ENCODE data around the gene EPB41L4B. TPM values are rescaled to one million over a fixed set of nuclear protein-coding genes. Genes with fewer than 3 reads are reported as not detected.

The EPB41L4B gene
- polyA plus RNA-seq, 3 donors: 13.4 to 17.3 (median 14.3) TPM

DNA sequence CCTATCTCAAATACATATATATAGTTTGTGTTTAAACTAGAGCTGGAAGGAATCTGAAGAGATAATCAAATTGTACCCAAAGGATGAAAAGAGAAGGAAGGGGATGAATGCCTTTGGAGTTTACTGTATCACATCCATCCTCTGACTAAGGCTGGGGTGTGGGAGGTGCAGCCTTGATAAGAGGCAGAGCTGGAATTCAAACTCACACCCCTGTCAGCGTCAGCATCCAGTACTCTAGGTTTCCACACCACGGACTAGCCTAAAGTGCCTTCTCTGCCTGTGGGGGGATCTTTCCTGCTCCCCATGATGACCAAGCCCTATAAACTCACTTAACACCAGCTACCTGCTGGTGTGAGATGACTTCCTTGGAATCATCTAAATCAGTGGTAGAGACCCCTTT, 48.1 kb downstream of the EPB41L4B start:
- DNase-seq (ENCODE audit: low read depth in 3 of 3, low spot score in 2 of 3): no peak

DNA sequence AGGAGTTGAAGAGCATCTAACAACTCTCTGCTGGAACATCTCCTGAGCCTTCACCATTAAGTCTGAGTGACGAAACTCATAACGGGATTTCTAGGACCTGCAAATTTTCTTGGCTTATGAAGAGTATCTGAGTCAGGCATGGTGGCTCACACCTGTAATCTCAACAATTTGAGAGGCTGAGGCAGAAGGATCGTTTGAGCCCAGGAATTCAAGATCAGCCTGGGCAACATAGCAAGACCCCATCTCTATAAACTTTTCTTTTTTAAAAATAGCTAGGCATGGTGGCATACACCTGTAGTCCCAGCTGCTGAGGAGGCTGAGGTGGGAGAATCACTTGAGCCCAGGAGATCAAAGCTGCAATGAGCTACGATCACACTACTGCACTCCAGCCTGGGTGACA, 48.8 kb downstream of the EPB41L4B start:
- no peak for DNase-seq (ENCODE audit: low read depth in 3 of 3, low spot score in 2 of 3)

DNA sequence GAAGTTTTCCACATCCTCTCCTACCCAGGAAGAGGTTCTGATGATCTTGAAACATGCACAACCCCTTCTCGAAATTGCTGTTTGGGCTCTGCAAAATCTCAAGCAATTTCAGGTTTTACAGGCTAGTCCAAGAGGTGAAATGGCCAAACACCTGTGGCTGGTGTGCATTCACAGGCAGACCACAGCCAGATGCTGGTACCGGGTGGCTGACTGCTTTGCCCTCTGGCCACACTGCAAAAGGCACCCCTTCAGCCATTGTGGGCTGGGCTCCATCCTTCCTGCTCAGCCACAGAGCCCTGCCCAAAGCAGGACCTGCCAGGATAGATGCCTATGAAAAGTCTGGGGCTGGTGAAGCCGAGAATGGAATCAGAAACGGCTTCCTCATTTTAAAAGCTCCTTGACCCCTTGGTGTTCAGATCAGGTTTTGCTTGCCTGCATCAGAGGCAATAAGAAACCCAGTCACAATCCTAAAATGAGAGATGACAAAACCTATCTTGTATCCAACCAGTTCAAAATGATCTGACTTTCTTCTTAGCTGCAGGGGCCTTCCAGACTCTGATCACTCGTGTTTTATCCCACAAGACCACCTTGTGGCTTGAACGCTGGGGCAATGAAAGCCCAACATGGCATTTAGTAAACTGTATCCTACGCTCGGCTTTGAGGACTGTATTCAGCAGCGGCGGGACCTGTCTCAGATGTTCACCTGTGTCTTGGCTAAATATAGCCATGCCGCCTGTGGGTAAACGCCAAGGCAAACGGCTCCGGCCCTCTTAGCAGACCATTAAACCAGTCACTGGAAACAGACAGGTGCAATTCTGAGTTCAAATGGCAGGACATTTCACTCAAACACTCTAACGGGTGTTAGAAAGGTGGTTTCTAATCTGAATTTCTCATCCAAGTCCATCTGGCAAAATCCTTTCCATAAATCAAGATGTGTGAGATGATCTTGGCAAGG, 49.6 kb downstream of the EPB41L4B start:
- no peak for DNase-seq (ENCODE audit: low read depth in 3 of 3, low spot score in 2 of 3)

DNA sequence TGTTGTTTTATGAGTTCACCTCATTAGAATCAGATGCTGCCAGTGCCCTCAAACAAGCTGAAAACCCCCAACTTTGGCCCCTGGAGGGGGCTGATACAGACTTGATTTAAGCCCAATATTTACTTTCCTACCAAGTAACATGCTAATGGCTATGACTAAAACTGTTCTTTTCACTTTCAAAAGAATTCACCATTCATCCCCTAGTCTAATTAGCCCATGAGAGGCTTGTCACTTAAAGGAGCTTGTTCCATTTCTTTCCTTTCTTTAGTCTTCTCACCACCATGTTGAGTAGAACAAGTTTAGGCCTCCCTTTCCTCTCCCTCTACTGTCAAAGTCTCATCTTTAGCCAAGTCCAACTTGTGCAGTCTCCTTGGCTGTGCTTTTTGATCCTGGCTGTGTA, 50.4 kb downstream of the EPB41L4B start:
- no peak for DNase-seq (ENCODE audit: low read depth in 3 of 3, low spot score in 2 of 3)

- no peak for DNase-seq (ENCODE audit: low read depth in 3 of 3, low spot score in 2 of 3)
These were observed 51.0 kb downstream of the EPB41L4B start for GRCh38 chr9:109269839-109270238.

GRCh38 chr9:109269081-109269480, 51.8 kb downstream of the EPB41L4B start:
- DNase-seq (ENCODE audit: low read depth in 3 of 3, low spot score in 2 of 3): no peak

GRCh38 chr9:109267555-109267954, 53.3 kb downstream of the EPB41L4B start:
- no peak for DNase-seq (ENCODE audit: low read depth in 3 of 3, low spot score in 2 of 3)

DNA sequence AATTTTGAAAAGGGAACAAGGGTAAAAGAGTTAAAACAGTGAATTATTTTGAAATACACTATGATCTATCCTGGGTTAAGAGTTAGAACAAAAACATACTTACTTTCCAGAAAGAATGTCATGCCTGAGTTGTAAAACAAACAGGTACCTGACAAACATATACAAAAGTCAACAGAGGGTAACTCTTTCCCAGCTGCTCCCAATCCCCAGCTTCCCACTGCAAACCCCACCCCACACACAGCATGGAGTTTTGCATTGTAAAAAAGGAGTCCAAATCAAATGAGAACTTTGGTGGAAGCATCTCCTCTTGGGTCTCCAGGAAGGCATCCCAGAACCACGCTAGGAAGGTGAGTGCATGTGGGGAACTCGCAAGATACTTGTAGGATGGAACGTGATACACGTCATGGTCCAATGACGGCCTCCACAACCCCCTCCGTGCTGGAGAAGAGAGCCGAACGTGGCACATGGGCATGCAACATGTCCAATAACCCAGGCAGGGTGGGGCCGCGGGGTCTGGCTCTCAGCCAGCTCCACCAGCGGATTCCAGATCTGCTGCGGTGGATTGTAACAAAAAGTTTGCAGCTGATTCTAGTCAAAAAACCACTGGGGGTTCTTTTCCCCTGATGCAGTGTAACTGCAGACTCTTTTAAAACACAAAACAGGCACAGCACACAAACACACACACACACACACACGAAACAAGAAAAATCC, 55.8 kb downstream of the EPB41L4B start:
- DNase-seq (ENCODE audit: low read depth in 3 of 3, low spot score in 2 of 3): no peak

GRCh38 chr9:109263358-109263757, 57.5 kb downstream of the EPB41L4B start:
- no peak for DNase-seq (ENCODE audit: low read depth in 3 of 3, low spot score in 2 of 3)

DNA sequence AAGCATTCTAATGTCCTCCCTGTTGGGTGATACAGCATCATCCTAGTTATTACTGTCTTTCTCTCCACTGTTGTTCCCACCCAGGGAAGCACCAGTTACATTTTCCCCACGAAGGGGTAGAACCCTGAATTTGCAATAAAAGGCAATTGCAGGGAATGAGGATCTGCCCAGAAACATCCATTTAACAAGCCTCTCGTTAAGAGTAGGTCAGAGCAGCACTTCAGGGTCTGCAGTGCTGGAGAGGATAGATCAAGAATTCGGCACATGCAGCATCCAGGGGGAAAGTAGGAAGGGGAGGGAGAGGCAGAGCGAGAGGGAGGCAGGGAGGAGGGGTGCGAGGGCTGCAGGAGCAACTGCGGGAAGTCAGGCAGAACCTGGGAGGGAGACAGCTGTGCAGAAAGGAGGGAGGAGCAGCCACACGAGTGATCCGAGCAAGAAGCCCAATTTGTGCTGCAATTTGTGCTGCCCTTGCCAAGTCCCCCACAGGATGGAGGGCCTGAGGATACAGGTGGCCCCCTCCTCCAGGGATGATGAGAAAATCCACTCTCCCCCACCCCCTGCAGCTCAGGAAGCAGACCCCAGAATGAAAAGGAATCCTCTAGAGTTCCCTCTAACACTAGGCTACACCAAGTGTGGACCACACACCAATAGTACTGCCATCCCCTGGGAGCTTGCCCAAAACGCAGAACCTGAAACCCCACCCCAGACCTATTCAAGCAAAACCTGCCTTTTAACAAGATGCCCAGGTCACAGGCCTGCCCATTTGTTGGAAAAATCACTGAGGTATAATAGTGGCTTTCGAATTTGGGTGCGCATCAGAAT, 62.2 kb downstream of the EPB41L4B start:
- DNase-seq (ENCODE audit: low read depth in 3 of 3, low spot score in 2 of 3): peak in 1 of 3 donors; percentile 47

DNA sequence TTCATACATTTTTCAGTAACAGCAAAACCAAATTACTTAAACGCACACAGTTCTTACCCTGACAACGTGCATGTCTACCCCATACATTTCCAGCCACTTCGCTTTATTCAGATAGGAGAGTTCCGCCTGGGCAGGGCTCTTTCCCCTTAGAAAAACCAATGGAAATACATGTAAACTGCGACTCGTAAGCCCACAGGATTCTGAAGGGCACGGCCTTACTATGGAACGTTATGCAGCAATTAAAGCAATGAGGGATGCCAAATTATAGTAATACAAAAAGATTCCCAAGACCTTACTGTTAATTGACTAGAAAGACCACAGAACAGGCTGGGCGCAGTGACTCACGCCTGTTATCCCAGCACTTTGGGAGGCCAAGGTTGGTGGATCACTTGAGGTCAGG, 64.5 kb downstream of the EPB41L4B start:
- DNase-seq (ENCODE audit: low read depth in 3 of 3, low spot score in 2 of 3): no peak

DNA sequence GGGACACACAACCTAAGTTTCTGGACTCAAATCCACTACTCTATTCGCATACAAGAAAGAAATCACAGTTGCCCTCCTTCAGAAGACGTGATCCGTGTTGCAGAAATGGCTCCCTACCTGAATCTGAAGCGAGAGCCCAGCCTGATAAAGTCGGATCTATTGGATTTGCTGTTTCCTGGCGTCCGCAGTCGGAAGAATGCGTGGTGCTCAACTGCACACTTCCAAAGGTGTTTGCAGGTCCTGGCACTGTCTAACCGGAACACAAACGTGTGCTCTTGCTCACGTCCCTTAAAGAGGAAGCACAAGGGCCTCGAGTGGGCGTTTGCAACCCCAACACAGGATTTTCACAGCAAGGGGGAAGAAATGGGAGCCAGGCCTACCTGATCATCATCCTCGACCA, 65.5 kb downstream of the EPB41L4B start:
- DNase-seq (ENCODE audit: low read depth in 3 of 3, low spot score in 2 of 3): no peak

DNA sequence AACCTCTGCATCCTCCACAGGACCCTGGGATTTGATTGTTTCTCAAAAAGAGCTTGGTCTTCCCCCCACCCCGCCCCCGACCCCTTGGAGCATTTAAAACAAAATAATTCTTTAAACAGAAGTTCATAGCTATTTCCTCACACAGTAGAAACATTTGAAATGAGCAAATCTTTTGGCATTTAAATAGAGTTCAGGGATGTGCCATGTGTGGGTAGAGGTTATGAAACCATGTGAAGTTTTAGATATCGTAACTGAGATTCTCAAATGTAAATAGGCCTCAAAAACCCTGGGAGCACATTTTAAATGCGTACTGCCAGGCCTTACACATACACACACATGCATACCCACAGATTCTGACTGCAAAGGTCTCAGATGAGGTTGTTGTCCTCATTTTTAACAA, 66.5 kb downstream of the EPB41L4B start:
- DNase-seq (ENCODE audit: low read depth in 3 of 3, low spot score in 2 of 3): no peak

- no peak for DNase-seq (ENCODE audit: low read depth in 3 of 3, low spot score in 2 of 3)
These were observed 67.1 kb downstream of the EPB41L4B start for GRCh38 chr9:109253637-109254284.

GRCh38 chr9:109253241-109253636, 67.6 kb downstream of the EPB41L4B start:
- no peak for DNase-seq (ENCODE audit: low read depth in 3 of 3, low spot score in 2 of 3)

DNA sequence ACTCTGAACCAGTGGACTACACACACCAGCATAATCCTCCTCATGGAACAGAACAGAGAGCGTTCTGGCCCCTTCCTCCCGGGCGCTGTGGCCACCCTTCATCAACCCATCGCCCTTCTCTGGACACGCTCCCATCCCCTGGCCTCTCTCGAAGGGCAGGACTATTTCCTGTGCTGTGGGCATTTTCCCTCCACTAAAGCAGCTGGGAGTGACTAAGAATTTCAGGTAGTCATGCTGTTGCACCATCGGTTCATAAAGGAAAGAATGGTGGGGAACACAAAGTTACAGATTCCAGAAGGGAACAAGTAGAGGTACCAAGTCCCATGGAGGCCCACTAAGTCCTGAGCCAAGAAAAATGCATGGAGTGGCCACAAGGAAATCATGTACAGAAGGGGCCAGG, 68.6 kb downstream of the EPB41L4B start:
- no peak for DNase-seq (ENCODE audit: low read depth in 3 of 3, low spot score in 2 of 3)

- DNase-seq (ENCODE audit: low read depth in 3 of 3, low spot score in 2 of 3): no peak
These were observed 69.1 kb downstream of the EPB41L4B start for GRCh38 chr9:109251776-109252106.

DNA sequence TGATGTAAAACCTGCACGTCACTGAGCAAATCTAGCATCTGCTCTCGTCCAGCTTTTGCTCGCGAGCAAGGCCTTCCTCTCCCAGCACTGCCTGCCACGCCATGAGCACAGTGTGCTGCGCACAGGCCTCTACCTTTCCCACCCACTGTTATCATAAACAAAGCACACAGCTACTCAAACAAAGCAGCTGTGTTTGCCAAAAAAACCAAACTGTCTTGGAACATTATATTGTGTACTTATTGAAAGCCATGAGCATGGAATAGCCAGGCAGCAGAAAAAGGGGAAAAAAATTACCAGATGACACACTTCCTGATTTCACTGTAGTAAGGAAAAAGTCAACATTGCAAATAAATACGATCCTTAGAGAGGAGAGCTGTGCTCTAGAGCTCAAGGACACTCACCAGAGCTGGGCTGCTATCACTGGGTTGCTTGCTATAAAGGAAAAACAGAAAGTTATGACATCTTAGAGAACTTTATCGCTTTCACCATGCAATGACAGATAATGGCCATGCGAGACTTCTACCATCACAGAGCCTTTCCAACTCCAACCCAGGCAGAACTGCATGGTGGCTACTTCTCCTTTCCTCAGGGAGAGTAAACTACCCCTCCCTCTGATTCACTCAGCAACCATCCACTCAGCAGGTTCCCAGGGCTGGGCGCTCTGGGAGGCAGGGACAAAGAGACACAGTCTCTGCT, 69.6 kb downstream of the EPB41L4B start:
- no peak for DNase-seq (ENCODE audit: low read depth in 3 of 3, low spot score in 2 of 3)

GRCh38 chr9:109250771-109251079, 70.1 kb downstream of the EPB41L4B start:
- no peak for DNase-seq (ENCODE audit: low read depth in 3 of 3, low spot score in 2 of 3)

DNA sequence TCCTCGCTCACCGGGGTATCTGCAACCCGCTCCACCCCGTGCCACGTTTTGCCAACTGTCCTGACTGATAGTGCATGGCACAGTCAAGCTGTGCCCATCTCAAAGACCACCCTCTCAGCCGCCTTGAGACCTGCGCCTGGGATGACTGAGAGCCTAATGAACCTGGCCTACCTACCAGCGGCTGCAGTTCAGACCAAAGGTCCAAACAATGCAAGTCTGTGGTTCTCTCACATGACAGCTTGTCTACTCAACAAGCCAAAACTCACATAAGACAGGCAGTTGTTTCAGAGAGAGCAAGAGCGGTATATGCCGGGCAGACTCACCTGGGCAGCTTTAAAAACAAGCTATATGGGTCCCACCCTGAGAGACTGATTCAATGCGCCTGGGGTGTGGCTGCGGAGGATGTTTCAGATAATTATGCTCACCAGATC, 70.5 kb downstream of the EPB41L4B start:
- no peak for DNase-seq (ENCODE audit: low read depth in 3 of 3, low spot score in 2 of 3)

All from right renal cortex interstitium (tissue), 3 donors.